Panc1 (cell line): Measurements from ENCODE around the gene FNDC11. TPM values are rescaled to one million over a fixed set of nuclear protein-coding genes. Genes with fewer than 3 reads are reported as not detected.

ENCODE experiments used
- ATAC-seq: fragments of 200-7000 bp; cut with Tn5 transposase; 2 replicates; pipeline ENCODE4 v1.9.1; 2020; ENCODE audit warnings: mild to moderate bottlenecking, moderate library complexity
- BruUV-seq: library from RNA; stranded (reverse); fragments of 400-500 nt; replicated peaks from 2 replicates; lab custom pipeline; 2021; lab: Mats Ljungman, UMichigan
- CTCF ChIA-PET: fragments of 300-600 bp; sonication (Branson Sonifier 250); formaldehyde crosslinking; loops from one replicate; lab custom pipeline; 2022; ENCODE audit warnings: antibody characterized with exemption; lab: Charles Lee
- POLR2A ChIA-PET: fragments of 300-600 bp; sonication (Branson Sonifier 250); formaldehyde crosslinking; loops from one replicate; lab custom pipeline; 2022; ENCODE audit warnings: antibody characterized with exemption; lab: Charles Lee
- DNase-seq: peaks from one replicate; pipeline ENCODE4 v3.0.0-alpha.2; 2010; ENCODE audit warnings: low read depth, low spot score
- H3K27ac ChIP-seq: 2 replicates; pipeline ENCODE4 v1.5.1; 2011; ENCODE audit warnings: mild to moderate bottlenecking, low read length, inconsistent platforms
- H3K27me3 ChIP-seq: fragments of 200-500 bp; sonication (Bioruptor generic); 2 replicates; pipeline ENCODE4 v1.6.0; 2014; ENCODE audit warnings: low read length, inconsistent platforms; ENCODE audit not compliant: control insufficient read depth, insufficient read depth
- H3K36me3 ChIP-seq: fragments of 200-500 bp; sonication (Bioruptor generic); 2 replicates; pipeline ENCODE4 v1.5.1; 2014; ENCODE audit warnings: inconsistent platforms, mild to moderate bottlenecking, low read length, moderate library complexity; ENCODE audit not compliant: control insufficient read depth, insufficient read depth
- H3K4me1 ChIP-seq: 2 replicates; pipeline ENCODE4 v1.5.1; 2011; ENCODE audit warnings: inconsistent platforms, mild to moderate bottlenecking, low read length, moderate library complexity; ENCODE audit not compliant: control insufficient read depth, insufficient read depth
- H3K4me3 ChIP-seq, 2 experiments: 2 replicates each; pipeline ENCODE4 v1.5.1; 2011 to 2012; ENCODE audit warnings: low read depth in 2 of 2, low read length in 2 of 2, mild to moderate bottlenecking in 2 of 2, inconsistent platforms in 1 of 2, moderate library complexity in 1 of 2
- H3K9me3 ChIP-seq: fragments of 200-500 bp; sonication (Bioruptor generic); 2 replicates; pipeline ENCODE4 v1.5.1; 2014; ENCODE audit warnings: low read depth, mild to moderate bottlenecking, inconsistent platforms, low read length, moderate library complexity; ENCODE audit not compliant: control insufficient read depth, insufficient read depth
- POLR2AphosphoS5 ChIP-seq: IDR thresholded peaks from 2 replicates; pipeline ENCODE4 v1.6.1; 2012; ENCODE audit warnings: mild to moderate bottlenecking, low read depth, low read length, moderate library complexity
- REST ChIP-seq, 2 experiments: IDR thresholded peaks; 2 replicates each; pipeline ENCODE4 v1.6.1; 2011 to 2012; ENCODE audit warnings: low read depth in 2 of 2, control low read depth in 1 of 2, low read length in 1 of 2, mild to moderate bottlenecking in 1 of 2, moderate library complexity in 1 of 2; ENCODE audit not compliant: insufficient read depth in 1 of 2
- SIN3A ChIP-seq: IDR thresholded peaks from 2 replicates; pipeline ENCODE4 v1.6.1; 2012; ENCODE audit warnings: low read depth, mild to moderate bottlenecking, low read length, moderate library complexity, borderline replicate concordance; ENCODE audit not compliant: insufficient read depth
- TCF7L2 ChIP-seq: IDR thresholded peaks from 2 replicates; pipeline ENCODE4 v1.6.1; 2011; ENCODE audit warnings: mild to moderate bottlenecking, low read depth, low read length, inconsistent platforms
- in situ Hi-C: cut with HindIII; loops from 2 replicates; pipeline ENCODE4 v1.10.0; 2016; ENCODE audit warnings: low sequenced_read_pairs, low pct_unique_long_range_greater_than_20kb
- intact Hi-C: fragments of 100-400 bp; cut with micrococcal nuclease; formaldehyde crosslinking; loops from one replicate; pipeline ENCODE4 v1.10.0; 2022; ENCODE audit not compliant: unreplicated experiment
- total RNA-seq: library from RNA; stranded (reverse); gene quantifications from one replicate; pipeline ENCODE4 v1.2.1, GENCODE V29; 2021; ENCODE audit not compliant: unreplicated experiment

Gene FNDC11
- total RNA-seq, 1 experiment from 2014 or later = 1.3 TPM

GRCh38 chr20:63520504-63520933, 33.4 kb upstream of the FNDC11 start, which contains the start of gene PPDPF:
Gene PPDPF, plus strand, starts transcription at chr20:63520765. Its CDS starts 544 bp downstream, at chr20:63521309.
- Histone ChIP-seq H3K36me3 (peaks cover 4% of the 10 kb centered on the region; the same call in 1 of the 2 replicates), H3K27ac (peak within 1 kb of the TSS; percentile 80), H3K4me1 (peaks cover 7% of the 10 kb centered on the region), H3K4me3 (peak within 1 kb of the TSS; percentile 79 to 80), H3K9me3 (no peaks in the 10 kb centered on the region), H3K27me3 (no peaks in the 10 kb centered on the region)
- POLR2A ChIA-PET = interaction anchor here (0.6 to 1.9 kb wide), 2 partner anchors 17 to 454 kb away, joined by 5 to 12 read pairs; partner anchors contain the start of gene PTK6
- CTCF ChIA-PET = interaction anchor here (1.5 kb wide), 1 partner anchor 17 kb away, joined by 10 read pairs; the partner anchor contains the start of gene PTK6
- DNase-seq (no peak), ATAC-seq (peak; percentile 86)
- in situ Hi-C loops = no loop called here
- peak; percentile 65 for TF ChIP-seq POLR2AphosphoS5
- no peak for TF ChIP-seq TCF7L2
- BruUV-seq = no TSS peak
- intact Hi-C loops = no loop called here

- ChIA-PET CTCF (interaction anchor here (0.6 to 1.5 kb wide), 3 partner anchors 16 to 85 kb away, joined by 7 to 10 read pairs (median 9); partner anchors contain the start of gene PTK6), POLR2A (interaction anchor here (0.6 to 1.9 kb wide), 3 partner anchors 11 to 34 kb away, joined by 3 to 5 read pairs (median 4); partner anchors contain the start of gene PTK6)
- no peak for DNase-seq
- H3K4me1 ChIP-seq = peaks cover 7% of the 10 kb centered on the region
- H3K27me3 ChIP-seq = no peaks in the 10 kb centered on the region
- in situ Hi-C loops (no loop called here), intact Hi-C loops (no loop called here)
- H3K9me3 ChIP-seq = no peaks in the 10 kb centered on the region
- H3K4me3 ChIP-seq = peak overlapping the region; percentile 79 to 80
- TF ChIP-seq POLR2AphosphoS5 = 0 out of 2 replicates have a peak, but pooled peaks have one; percentile 8
- no peak for TF ChIP-seq REST (IDR thresholded peaks at IDR 0.05; ENCODE audit: insufficient read depth in 1 of 2, low read depth in 2 of 2, low read length in 1 of 2)
- TF ChIP-seq TCF7L2 = peak; percentile 63; the same call in 1 of the 2 replicates
- peaks cover 4% of the 10 kb centered on the region; the same call in 1 of the 2 replicates for H3K36me3 ChIP-seq
- TSS peak; percentile 79 for BruUV-seq
- peak; percentile 75 for ATAC-seq
- peak overlapping the region; percentile 77 for H3K27ac ChIP-seq
Observed at GRCh38 chr20:63520934-63521601, 32.9 kb upstream of the FNDC11 start.

GRCh38 chr20:63521602-63522001, 32.4 kb upstream of the FNDC11 start:
- ChIA-PET POLR2A (interaction anchor here (0.6 to 1.9 kb wide), 3 partner anchors 10 to 33 kb away, joined by 3 to 5 read pairs (median 4); partner anchors contain the start of gene PTK6), CTCF (interaction anchor here (0.6 to 1.5 kb wide), 3 partner anchors 16 to 86 kb away, joined by 7 to 10 read pairs (median 9); partner anchors contain the start of gene PTK6)
- ATAC-seq (no peak), DNase-seq (no peak)
- H3K27ac ChIP-seq = peak overlapping the region; percentile 77
- no peak for TF ChIP-seq REST (IDR thresholded peaks at IDR 0.05; ENCODE audit: insufficient read depth in 1 of 2, low read depth in 2 of 2, low read length in 1 of 2)
- no peak for TF ChIP-seq SIN3A
- no peak for TF ChIP-seq POLR2AphosphoS5
- peaks cover 7% of the 10 kb centered on the region for H3K4me1 ChIP-seq
- in situ Hi-C loops (no loop called here), intact Hi-C loops (no loop called here)
- H3K36me3 ChIP-seq = peaks cover 4% of the 10 kb centered on the region; the same call in 1 of the 2 replicates
- BruUV-seq = no TSS peak
- H3K27me3 ChIP-seq = no peaks in the 10 kb centered on the region
- H3K4me3 ChIP-seq = peak overlapping the region; percentile 79 to 80
- H3K9me3 ChIP-seq = no peaks in the 10 kb centered on the region
